Fibroblast of lung (primary cell): ENCODE results near the gene SLC37A1.

Source experiments
- CTCF ChIP-seq, 2 donors: IDR thresholded peaks in 1 of 2; conservative IDR thresholded peaks in 1 of 2; 1 replicate in 1 of 2; 2 replicates in 1 of 2; pipeline ENCODE4 v1.5.1; 2011 to 2012; ENCODE audit warnings: low read length in 2 of 2, control low read depth in 1 of 2, inconsistent platforms in 1 of 2, low read depth in 1 of 2, mild to moderate bottlenecking in 1 of 2
- EZH2 ChIP-seq: IDR thresholded peaks from 2 replicates; pipeline ENCODE4 v1.5.1; 2012; ENCODE audit warnings: low read length, control low read depth, mild to moderate bottlenecking; ENCODE audit errors: missing control alignments

- TF ChIP-seq EZH2, result no peak
- no peak for TF ChIP-seq CTCF (conservative IDR thresholded peaks at IDR 0.05 in 1 of 2, IDR thresholded peaks at IDR 0.05 in 1 of 2; ENCODE audit: low read depth in 1 of 2, low read length in 2 of 2)
Observed at GRCh38 chr21:42522271-42522670, 8.6 kb downstream of the SLC37A1 start.
